GM12872 (cell line): ENCODE measurements around the gene ATP5ME.

Experiments
- CTCF ChIP-seq: IDR thresholded peaks from 3 replicates; pipeline ENCODE4 v1.5.1; 2011; ENCODE audit warnings: low read depth, mild to moderate bottlenecking, low read length, moderate library complexity; ENCODE audit not compliant: insufficient read depth

ATP5ME gene

GRCh38 chr4:650461-650860 lies 23.6 kb downstream of the ATP5ME start:
- no peak for TF ChIP-seq CTCF

GRCh38 chr4:649751-650310 lies 24.2 kb downstream of the ATP5ME start:
- no peak for TF ChIP-seq CTCF

- TF ChIP-seq CTCF: no peak
Observed at GRCh38 chr4:649293-649625, 24.8 kb downstream of the ATP5ME start.

- no peak for TF ChIP-seq CTCF
Observed at GRCh38 chr4:648579-649292, 25.3 kb downstream of the ATP5ME start.

- no peak for TF ChIP-seq CTCF
Observed at GRCh38 chr4:647481-647880, 26.6 kb downstream of the ATP5ME start.

GRCh38 chr4:646460-646859 lies 27.6 kb downstream of the ATP5ME start:
- no peak for TF ChIP-seq CTCF

GRCh38 chr4:637536-638280 lies 36.4 kb downstream of the ATP5ME start:
- TF ChIP-seq CTCF: no peak
